MM.1S (cell line): ENCODE results near the gene PRPF6.

Experiments
- DNase-seq: peaks from one replicate; pipeline ENCODE4 v3.0.0-alpha.2; 2015
- H2AFZ ChIP-seq: fragments of 300-600 bp; sonication (generic); 2 replicates; pipeline ENCODE4 v1.6.0; 2016; ENCODE audit warnings: antibody characterized with exemption, low read length
- H3F3A ChIP-seq: fragments of 300-600 bp; sonication (generic); 2 replicates; pipeline ENCODE4 v1.6.1; 2016; ENCODE audit warnings: mild to moderate bottlenecking, antibody characterized with exemption, low read length, moderate library complexity, mixed read lengths; ENCODE audit not compliant: insufficient read depth
- H3K27ac ChIP-seq: fragments of 300-600 bp; sonication (generic); 2 replicates; pipeline ENCODE4 v1.5.1; 2016; ENCODE audit warnings: mild to moderate bottlenecking, low read length
- H3K27me3 ChIP-seq: fragments of 300-600 bp; sonication (generic); replicated peaks from 2 replicates; pipeline ENCODE4 v1.6.0; 2016; ENCODE audit warnings: low read length; ENCODE audit not compliant: insufficient read depth
- H3K36me3 ChIP-seq: fragments of 300-600 bp; sonication (generic); replicated peaks from 2 replicates; pipeline ENCODE4 v1.6.1; 2016; ENCODE audit warnings: mild to moderate bottlenecking, low read length, mixed read lengths; ENCODE audit not compliant: insufficient read depth
- H3K4me1 ChIP-seq: fragments of 300-600 bp; sonication (generic); 2 replicates; pipeline ENCODE4 v1.6.1; 2016; ENCODE audit warnings: low read length, mixed read lengths
- H3K4me2 ChIP-seq: fragments of 300-600 bp; sonication (generic); 2 replicates; pipeline ENCODE4 v1.6.0; 2016; ENCODE audit warnings: low read depth, low read length
- H3K4me3 ChIP-seq: fragments of 300-600 bp; sonication (generic); 2 replicates; pipeline ENCODE4 v1.5.1; 2016; ENCODE audit warnings: low read length, mixed read lengths
- H3K79me2 ChIP-seq: fragments of 300-600 bp; sonication (generic); 2 replicates; pipeline ENCODE4 v1.6.1; 2016; ENCODE audit warnings: mixed run types, low read length, mixed read lengths
- H3K9ac ChIP-seq: fragments of 300-600 bp; sonication (generic); 2 replicates; pipeline ENCODE4 v1.6.1; 2016; ENCODE audit warnings: low read length, mixed read lengths
- H3K9me2 ChIP-seq: fragments of 300-600 bp; sonication (generic); replicated peaks from 2 replicates; pipeline ENCODE4 v1.6.1; 2016; ENCODE audit warnings: mild to moderate bottlenecking, low read length, mixed read lengths; ENCODE audit not compliant: insufficient read depth
- H3K9me3 ChIP-seq: fragments of 300-600 bp; sonication (generic); replicated peaks from 2 replicates; pipeline ENCODE4 v1.6.1; 2016; ENCODE audit warnings: mild to moderate bottlenecking, low read length, mixed read lengths; ENCODE audit not compliant: insufficient read depth
- H4K20me1 ChIP-seq: fragments of 300-600 bp; sonication (generic); 2 replicates; pipeline ENCODE4 v1.6.1; 2016; ENCODE audit warnings: mild to moderate bottlenecking, low read length, moderate library complexity, mixed read lengths; ENCODE audit not compliant: insufficient read depth
- CTCF ChIP-seq: fragments of 300-600 bp; sonication (generic); IDR thresholded peaks from 2 replicates; pipeline ENCODE4 v1.5.1; 2016; ENCODE audit warnings: antibody characterized with exemption, low read length, mixed read lengths
- EZH2 ChIP-seq: fragments of 300-600 bp; sonication (generic); optimal IDR thresholded peaks from 2 replicates; pipeline ENCODE3; 2017; ENCODE audit warnings: low read depth, mild to moderate bottlenecking, antibody characterized with exemption, low read length, mixed read lengths
- EZH2phosphoT487 ChIP-seq: fragments of 300-600 bp; sonication (generic); IDR thresholded peaks from 2 replicates; pipeline ENCODE4 v1.6.1; 2018; ENCODE audit warnings: antibody characterized with exemption, low read length

The PRPF6 gene

GRCh38 chr20:63945031-63945658, 35.8 kb upstream of the PRPF6 start:
- peaks cover 5% of the 10 kb centered on the region for H3F3A ChIP-seq
- peaks cover 56% of the 10 kb centered on the region for H3K79me2 ChIP-seq
- peaks cover 16% of the 10 kb centered on the region; the same call in 1 of the 2 replicates for H4K20me1 ChIP-seq
- no peak for DNase-seq
- H3K36me3 ChIP-seq = no peaks in the 10 kb centered on the region; the same call in 1 of the 2 replicates
- H3K4me2 ChIP-seq = no peak overlapping the region
- no peak overlapping the region for H2AFZ ChIP-seq
- no peaks in the 10 kb centered on the region for H3K27me3 ChIP-seq
- H3K9ac ChIP-seq = no peak overlapping the region
- no peak for TF ChIP-seq CTCF
- no peaks in the 10 kb centered on the region for H3K9me3 ChIP-seq
- H3K4me3 ChIP-seq = no peak overlapping the region
- no peak overlapping the region for H3K27ac ChIP-seq
- H3K9me2 ChIP-seq = no peaks in the 10 kb centered on the region
- H3K4me1 ChIP-seq = peaks cover 3% of the 10 kb centered on the region; the same call in 1 of the 2 replicates

GRCh38 chr20:63945921-63946920, 34.7 kb upstream of the PRPF6 start:
- Histone ChIP-seq H3K4me1 (peaks cover 13% of the 10 kb centered on the region), H3K27ac (no peak overlapping the region), H3K4me2 (no peak overlapping the region), H3K9me3 (no peaks in the 10 kb centered on the region), H3K79me2 (peaks cover 67% of the 10 kb centered on the region), H3K9me2 (no peaks in the 10 kb centered on the region), H3K27me3 (no peaks in the 10 kb centered on the region), H4K20me1 (peaks cover 20% of the 10 kb centered on the region; the same call in 1 of the 2 replicates), H2AFZ (no peak overlapping the region), H3K4me3 (no peak overlapping the region), H3F3A (peaks cover 9% of the 10 kb centered on the region), H3K36me3 (no peaks in the 10 kb centered on the region; the same call in 1 of the 2 replicates), H3K9ac (no peak overlapping the region)
- no peak for DNase-seq
- TF ChIP-seq EZH2phosphoT487 (no peak), EZH2 (no peak), CTCF (no peak)

GRCh38 chr20:63946986-63947637, 33.8 kb upstream of the PRPF6 start:
- Histone ChIP-seq H3K4me2 (no peak overlapping the region), H3K9me2 (no peaks in the 10 kb centered on the region), H3K79me2 (peaks cover 75% of the 10 kb centered on the region), H3K36me3 (no peaks in the 10 kb centered on the region; the same call in 1 of the 2 replicates), H3K9ac (no peak overlapping the region), H2AFZ (no peak overlapping the region), H3K4me3 (no peak overlapping the region), H3K4me1 (peaks cover 21% of the 10 kb centered on the region), H3F3A (peaks cover 16% of the 10 kb centered on the region), H3K9me3 (no peaks in the 10 kb centered on the region), H3K27ac (no peak overlapping the region), H3K27me3 (no peaks in the 10 kb centered on the region), H4K20me1 (peaks cover 25% of the 10 kb centered on the region; the same call in 1 of the 2 replicates)
- TF ChIP-seq EZH2phosphoT487 (no peak), EZH2 (no peak), CTCF (no peak)
- DNase-seq = no peak
